ENCODE data around the gene MRI1. TPM values are rescaled to one million over a fixed set of nuclear protein-coding genes. Genes with fewer than 3 reads are reported as not detected.
A peak's percentile ranks its signal among the peaks of the same experiment; 100 is the strongest.
"Not testable (repeated sequence)": the region's sequence is repeated elsewhere in the genome, so short reads cannot be mapped to it uniquely, and the experiment has no call there.

Gene MRI1
- total RNA-seq, 2 experiments from 2014 or later: 20.4 to 21.1 TPM

DNA sequence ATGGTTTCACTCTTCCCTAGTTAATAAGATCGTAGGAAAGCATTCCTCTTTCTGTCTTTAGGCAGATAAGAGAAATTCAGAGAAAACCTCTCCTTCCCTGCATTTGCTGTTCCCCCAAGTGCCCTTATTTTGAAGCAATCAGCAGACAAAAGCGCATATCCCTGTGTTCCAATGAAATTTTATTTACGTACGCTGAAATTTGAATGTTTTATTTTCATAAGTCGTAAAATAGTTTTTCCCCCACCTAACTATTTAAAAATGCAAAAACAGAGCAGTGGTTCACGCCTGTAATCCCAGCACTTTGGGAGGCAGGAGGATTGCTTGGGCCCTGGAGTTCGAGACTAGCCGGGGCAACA is 17.2 kb upstream of the MRI1 start:
- Histone ChIP-seq H3K27ac (ENCODE audit: low read depth in 1 of 2, low read length in 2 of 2) (peak overlapping the region; percentile 52 to 79), H3K4me3 (ENCODE audit: low read length) (peak overlapping the region; percentile 98), H3K36me3 (ENCODE audit: insufficient read depth, low read length) (peaks cover 6% of the 10 kb centered on the region), H3K9me3 (ENCODE audit: control insufficient read depth in 1 of 2, insufficient read depth in 1 of 2, low read length in 2 of 2) (no peaks in the 10 kb centered on the region), H3K4me1 (ENCODE audit: insufficient read depth, low read length) (peaks cover 34% of the 10 kb centered on the region), H3K27me3 (ENCODE audit: control insufficient read depth in 1 of 2, insufficient read depth in 2 of 2, low read length in 2 of 2) (no peaks in the 10 kb centered on the region)
- no peak for DNase-seq
- H3K27ac Mint-ChIP-seq: peak overlapping the region; percentile 87
- peak overlapping the region; percentile 91 for H3K4me3 Mint-ChIP-seq
- peaks cover 30% of the 10 kb centered on the region for H3K4me1 Mint-ChIP-seq (ENCODE audit: low read depth)
- POLR2A ChIA-PET: interaction anchor here (1.0 to 2.7 kb wide), 17 partner anchors 7 to 595 kb away, joined by 3 to 39 read pairs (median 6); partner anchors contain the start of genes C19orf53, IL27RA, MRI1 and PRKACA
- H3K9me3 Mint-ChIP-seq: no peaks in the 10 kb centered on the region
- ATAC-seq (ENCODE audit: poor library complexity): no peak
- peaks cover 30% of the 10 kb centered on the region for H3K36me3 Mint-ChIP-seq (ENCODE audit: low read depth)
- intact Hi-C loops (cut with DNase I, micrococcal nuclease): loop anchor here in 1 of 2 experiments (1.0 kb wide), 2 partner anchors 16 to 17 kb away; partner anchors contain the start of gene MRI1
- no peaks in the 10 kb centered on the region for H3K27me3 Mint-ChIP-seq
- CTCF ChIA-PET: interaction anchor here (1.2 to 1.8 kb wide), 3 partner anchors 26 to 939 kb away, joined by 3 to 8 read pairs (median 6); no protein-coding TSS in a partner anchor
- TF ChIP-seq, protein P1, sequence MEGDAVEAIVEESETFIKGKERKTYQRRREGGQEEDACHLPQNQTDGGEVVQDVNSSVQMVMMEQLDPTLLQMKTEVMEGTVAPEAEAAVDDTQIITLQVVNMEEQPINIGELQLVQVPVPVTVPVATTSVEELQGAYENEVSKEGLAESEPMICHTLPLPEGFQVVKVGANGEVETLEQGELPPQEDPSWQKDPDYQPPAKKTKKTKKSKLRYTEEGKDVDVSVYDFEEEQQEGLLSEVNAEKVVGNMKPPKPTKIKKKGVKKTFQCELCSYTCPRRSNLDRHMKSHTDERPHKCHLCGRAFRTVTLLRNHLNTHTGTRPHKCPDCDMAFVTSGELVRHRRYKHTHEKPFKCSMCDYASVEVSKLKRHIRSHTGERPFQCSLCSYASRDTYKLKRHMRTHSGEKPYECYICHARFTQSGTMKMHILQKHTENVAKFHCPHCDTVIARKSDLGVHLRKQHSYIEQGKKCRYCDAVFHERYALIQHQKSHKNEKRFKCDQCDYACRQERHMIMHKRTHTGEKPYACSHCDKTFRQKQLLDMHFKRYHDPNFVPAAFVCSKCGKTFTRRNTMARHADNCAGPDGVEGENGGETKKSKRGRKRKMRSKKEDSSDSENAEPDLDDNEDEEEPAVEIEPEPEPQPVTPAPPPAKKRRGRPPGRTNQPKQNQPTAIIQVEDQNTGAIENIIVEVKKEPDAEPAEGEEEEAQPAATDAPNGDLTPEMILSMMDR (IDR thresholded peaks at IDR 0.05): no peak

DNA sequence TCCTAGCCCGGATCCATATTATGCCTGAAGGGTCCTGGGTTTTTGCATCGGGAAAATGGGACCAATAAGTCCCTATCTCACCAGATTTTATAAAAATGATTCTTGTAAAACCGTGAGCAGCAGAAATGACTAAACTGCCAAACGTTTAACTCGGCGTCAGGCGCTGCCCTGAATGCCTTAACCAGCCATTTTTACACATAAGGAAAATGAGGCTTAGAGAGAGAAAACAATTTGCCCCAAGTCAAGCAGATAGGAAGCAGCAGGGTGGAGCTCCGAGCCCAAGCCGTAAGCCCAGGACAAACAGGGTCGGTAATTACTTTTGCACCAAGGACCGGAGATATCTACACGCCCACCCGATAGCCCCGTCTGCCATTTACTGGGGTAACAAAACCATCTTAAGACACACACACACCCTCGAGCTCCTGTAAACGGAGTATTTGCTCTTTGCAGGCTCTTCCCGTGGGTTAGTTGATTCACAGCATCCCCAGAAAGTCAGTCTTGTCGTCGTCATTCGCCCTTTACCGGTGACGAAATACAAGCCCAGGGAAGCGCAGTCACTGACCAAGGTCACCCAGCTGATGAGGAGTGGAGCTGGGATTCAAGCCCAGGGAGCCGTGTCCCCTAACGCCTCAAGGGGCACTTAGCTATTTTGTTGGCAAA is 16.0 kb upstream of the MRI1 start:
- Histone ChIP-seq H3K27ac (ENCODE audit: low read depth in 1 of 2, low read length in 2 of 2) (peak overlapping the region; percentile 79 to 95), H3K27me3 (ENCODE audit: control insufficient read depth in 1 of 2, insufficient read depth in 2 of 2, low read length in 2 of 2) (no peaks in the 10 kb centered on the region), H3K36me3 (ENCODE audit: insufficient read depth, low read length) (peaks cover 12% of the 10 kb centered on the region), H3K4me3 (ENCODE audit: low read length) (peak overlapping the region; percentile 98), H3K4me1 (ENCODE audit: insufficient read depth, low read length) (peaks cover 34% of the 10 kb centered on the region), H3K9me3 (ENCODE audit: control insufficient read depth in 1 of 2, insufficient read depth in 1 of 2, low read length in 2 of 2) (no peaks in the 10 kb centered on the region)
- DNase-seq (peak in 7 of 14 experiments; percentile 10 to 58 (median 24)), ATAC-seq (ENCODE audit: poor library complexity) (peak; percentile 15)
- Mint-ChIP-seq H3K4me3 (peak overlapping the region; percentile 91), H3K27ac (peak overlapping the region; percentile 87), H3K36me3 (ENCODE audit: low read depth) (peaks cover 38% of the 10 kb centered on the region), H3K4me1 (ENCODE audit: low read depth) (peaks cover 30% of the 10 kb centered on the region), H3K27me3 (no peaks in the 10 kb centered on the region), H3K9me3 (no peaks in the 10 kb centered on the region)
- TF ChIP-seq, protein P1 (IDR thresholded peaks at IDR 0.05): no peak
- POLR2A ChIA-PET: interaction anchor here (1.0 to 2.7 kb wide), 21 partner anchors 8 to 633 kb away, joined by 3 to 39 read pairs (median 5); partner anchors contain the start of genes ADGRE5, C19orf53, IL27RA and MRI1
- intact Hi-C loops (cut with DNase I, micrococcal nuclease): loop anchor here in 1 of 2 experiments (1.0 kb wide), 1 partner anchor 26 kb away; the partner anchor contains the start of gene C19orf53
- CTCF ChIA-PET: interaction anchor here (0.6 to 1.8 kb wide), 4 partner anchors 27 to 938 kb away, joined by 3 to 8 read pairs (median 4); no protein-coding TSS in a partner anchor

DNA sequence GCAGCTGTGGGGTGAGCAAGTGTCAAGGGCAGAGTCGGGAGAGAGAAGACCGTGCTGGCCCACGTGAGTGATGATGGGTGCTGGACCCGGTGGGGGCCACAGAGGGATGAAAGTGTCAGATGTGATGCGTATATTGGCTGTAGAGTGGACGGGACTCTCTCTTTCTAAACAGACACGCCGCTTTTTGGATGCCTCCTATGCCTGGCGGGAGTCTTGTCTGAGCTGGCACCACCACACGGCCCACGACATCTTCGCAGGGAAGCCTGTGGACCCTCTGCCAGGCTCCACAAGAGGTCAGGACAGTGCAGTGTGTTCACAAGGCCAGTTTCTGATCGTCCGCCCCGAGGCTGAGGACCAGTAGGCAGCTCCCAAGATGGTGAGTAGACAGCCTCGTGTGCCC is 12.9 kb upstream of the MRI1 start:
- Mint-ChIP-seq H3K36me3 (ENCODE audit: low read depth) (peaks cover 57% of the 10 kb centered on the region), H3K9me3 (no peaks in the 10 kb centered on the region), H3K4me1 (ENCODE audit: low read depth) (peaks cover 34% of the 10 kb centered on the region), H3K27me3 (no peaks in the 10 kb centered on the region), H3K4me3 (no peak overlapping the region), H3K27ac (no peak overlapping the region)
- Histone ChIP-seq H3K27me3 (ENCODE audit: control insufficient read depth in 1 of 2, insufficient read depth in 2 of 2, low read length in 2 of 2) (no peaks in the 10 kb centered on the region), H3K27ac (ENCODE audit: low read depth in 1 of 2, low read length in 2 of 2) (no peak overlapping the region), H3K9me3 (ENCODE audit: control insufficient read depth in 1 of 2, insufficient read depth in 1 of 2, low read length in 2 of 2) (no peaks in the 10 kb centered on the region), H3K36me3 (ENCODE audit: insufficient read depth, low read length) (peaks cover 39% of the 10 kb centered on the region), H3K4me1 (ENCODE audit: insufficient read depth, low read length) (peaks cover 34% of the 10 kb centered on the region), H3K4me3 (ENCODE audit: low read length) (no peak overlapping the region)
- ChIA-PET CTCF (interaction anchor here (0.6 kb wide), 1 partner anchor 349 kb away, joined by 3 read pairs; no protein-coding TSS in a partner anchor), POLR2A (no interaction called here)
- intact Hi-C loops (cut with DNase I, micrococcal nuclease): no loop called here
- ATAC-seq (ENCODE audit: poor library complexity): no peak
- DNase-seq: no peak
- TF ChIP-seq, protein P1 (IDR thresholded peaks at IDR 0.05): no peak

DNA sequence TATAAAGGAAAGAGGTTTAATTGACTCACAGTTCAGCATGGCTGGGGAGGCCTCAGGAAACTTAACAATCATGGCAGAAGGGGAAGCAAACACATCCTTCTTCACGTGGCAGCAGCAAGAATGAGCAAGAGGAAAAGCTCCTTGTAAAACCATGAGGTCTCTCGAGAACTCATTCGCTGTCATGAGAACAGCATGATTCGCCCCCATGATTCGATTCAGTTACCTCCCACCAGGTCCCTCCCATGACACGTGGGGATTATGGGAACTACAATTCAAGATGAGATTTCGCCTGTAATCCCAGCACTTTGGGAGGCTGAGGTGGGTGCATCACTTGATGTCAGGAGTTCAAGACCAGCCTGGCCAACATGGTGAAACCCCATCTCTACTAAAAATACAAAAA is 10.7 kb upstream of the MRI1 start:
- Histone ChIP-seq H3K4me1 (ENCODE audit: insufficient read depth, low read length) (peaks cover 22% of the 10 kb centered on the region), H3K36me3 (ENCODE audit: insufficient read depth, low read length) (peaks cover 58% of the 10 kb centered on the region)
- H3K9me3 Mint-ChIP-seq; POLR2A ChIA-PET; H3K27me3 Mint-ChIP-seq; DNase-seq; H3K27me3 ChIP-seq (ENCODE audit: control insufficient read depth in 1 of 2, insufficient read depth in 2 of 2, low read length in 2 of 2); ATAC-seq (ENCODE audit: poor library complexity); H3K9me3 ChIP-seq (ENCODE audit: control insufficient read depth in 1 of 2, insufficient read depth in 1 of 2, low read length in 2 of 2); H3K4me3 Mint-ChIP-seq; CTCF ChIA-PET; intact Hi-C loops (cut with DNase I, micrococcal nuclease); H3K27ac ChIP-seq (ENCODE audit: low read depth in 1 of 2, low read length in 2 of 2); H3K4me3 ChIP-seq (ENCODE audit: low read length); H3K27ac Mint-ChIP-seq: not testable (repeated sequence)
- peaks cover 17% of the 10 kb centered on the region for H3K4me1 Mint-ChIP-seq (ENCODE audit: low read depth)
- H3K36me3 Mint-ChIP-seq (ENCODE audit: low read depth): peaks cover 68% of the 10 kb centered on the region
